GM21381 (cell line): ENCODE data around the gene NAPSA.

Experiments
- ATAC-seq: cut with Tn5 transposase; IDR thresholded peaks from one replicate; pipeline ENCODE4 v1.9.1; 2021; ENCODE audit warnings: mild to moderate bottlenecking, moderate library complexity; ENCODE audit not compliant: unreplicated experiment

NAPSA gene

GRCh38 chr19:50318438-50318837 is 47.0 kb downstream of the NAPSA start:
- no peak for ATAC-seq

DNA sequence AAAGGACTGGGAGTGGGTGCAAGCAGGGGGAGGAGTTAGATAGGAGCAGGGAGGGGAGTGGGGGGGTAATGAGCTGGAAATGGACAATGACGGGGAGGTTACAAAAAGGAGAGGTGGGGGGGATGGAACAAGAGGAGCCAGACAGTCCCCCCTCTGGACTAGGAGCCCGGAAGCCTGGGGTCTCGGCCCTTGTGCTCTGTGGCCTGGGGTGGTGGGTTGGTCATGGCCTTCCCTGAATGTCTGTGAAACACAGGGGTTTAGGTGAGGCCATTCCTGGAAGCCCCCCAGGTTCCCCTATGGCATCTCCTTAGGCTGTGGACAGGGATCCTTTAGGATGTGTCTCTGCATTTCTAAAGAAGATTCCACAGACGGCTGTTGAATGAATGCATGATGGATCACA is 48.3 kb downstream of the NAPSA start:
- ATAC-seq: no peak

GRCh38 chr19:50315773-50316448 is 49.5 kb downstream of the NAPSA start:
- ATAC-seq: no peak

GRCh38 chr19:50314724-50315708 is 50.4 kb downstream of the NAPSA start:
- ATAC-seq: no peak

GRCh38 chr19:50313812-50314536 is 51.5 kb downstream of the NAPSA start:
- no peak for ATAC-seq

- no peak for ATAC-seq
Observed at GRCh38 chr19:50312967-50313811, 52.2 kb downstream of the NAPSA start.

GRCh38 chr19:50311723-50312635 is 53.5 kb downstream of the NAPSA start:
- ATAC-seq: no peak

DNA sequence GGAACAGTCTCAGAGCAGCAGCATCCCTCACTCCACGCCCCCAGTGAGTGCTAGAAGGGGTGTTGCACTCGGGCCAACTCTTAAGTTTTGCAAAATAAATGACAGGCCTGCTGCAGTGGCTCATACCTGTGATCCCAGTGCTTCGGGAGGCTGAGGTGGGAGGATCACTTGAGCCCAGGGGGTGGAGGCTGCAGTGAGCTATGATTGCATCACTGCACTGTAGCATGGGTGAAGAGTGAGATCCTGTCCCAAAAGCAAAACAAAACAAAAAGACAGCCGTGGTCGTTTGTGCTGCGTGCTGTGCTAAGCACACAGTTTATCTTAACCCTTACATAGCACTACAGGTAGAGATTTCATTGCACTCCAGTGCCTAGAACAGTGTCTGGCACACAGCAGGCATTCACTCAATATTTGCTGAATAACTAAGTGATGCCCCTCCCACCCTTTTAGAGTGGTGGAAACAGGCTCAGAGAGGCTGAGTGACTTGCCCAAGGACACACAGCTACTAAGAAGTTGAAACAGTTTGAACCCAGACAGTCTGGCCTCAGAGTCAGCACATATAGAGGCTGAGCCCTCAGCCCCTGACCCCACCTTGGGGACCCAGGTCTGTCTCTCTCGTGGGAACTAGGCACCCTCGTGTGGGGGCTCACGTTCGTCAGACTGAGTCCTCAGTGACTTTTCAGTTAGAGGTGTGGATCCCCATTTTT is 54.5 kb downstream of the NAPSA start:
- no peak for ATAC-seq

GRCh38 chr19:50309396-50310125 is 55.9 kb downstream of the NAPSA start:
- ATAC-seq: no peak

DNA sequence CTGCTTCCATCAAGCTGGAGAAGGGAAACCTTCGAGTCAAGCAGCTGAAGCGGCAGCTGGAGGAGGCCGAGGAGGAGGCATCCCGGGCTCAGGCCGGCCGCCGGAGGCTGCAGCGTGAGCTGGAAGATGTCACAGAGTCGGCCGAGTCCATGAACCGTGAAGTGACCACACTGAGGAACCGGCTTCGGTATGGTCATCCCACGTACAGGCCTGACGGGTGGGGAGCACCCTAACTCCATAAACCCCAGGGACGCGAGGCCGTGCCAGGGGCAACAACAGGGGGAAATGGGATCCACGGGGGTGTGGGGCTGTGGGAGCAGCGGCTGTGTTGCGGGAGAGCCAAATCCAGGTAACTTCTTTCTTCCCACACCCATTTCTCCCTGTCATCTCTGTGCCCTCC is 56.4 kb downstream of the NAPSA start:
- ATAC-seq: no peak
